ENCODE measurements around the gene BAD.
"Not testable (repeated sequence)": the region's sequence is repeated elsewhere in the genome, so short reads cannot be mapped to it uniquely, and the experiment has no call there.

The BAD gene

DNA sequence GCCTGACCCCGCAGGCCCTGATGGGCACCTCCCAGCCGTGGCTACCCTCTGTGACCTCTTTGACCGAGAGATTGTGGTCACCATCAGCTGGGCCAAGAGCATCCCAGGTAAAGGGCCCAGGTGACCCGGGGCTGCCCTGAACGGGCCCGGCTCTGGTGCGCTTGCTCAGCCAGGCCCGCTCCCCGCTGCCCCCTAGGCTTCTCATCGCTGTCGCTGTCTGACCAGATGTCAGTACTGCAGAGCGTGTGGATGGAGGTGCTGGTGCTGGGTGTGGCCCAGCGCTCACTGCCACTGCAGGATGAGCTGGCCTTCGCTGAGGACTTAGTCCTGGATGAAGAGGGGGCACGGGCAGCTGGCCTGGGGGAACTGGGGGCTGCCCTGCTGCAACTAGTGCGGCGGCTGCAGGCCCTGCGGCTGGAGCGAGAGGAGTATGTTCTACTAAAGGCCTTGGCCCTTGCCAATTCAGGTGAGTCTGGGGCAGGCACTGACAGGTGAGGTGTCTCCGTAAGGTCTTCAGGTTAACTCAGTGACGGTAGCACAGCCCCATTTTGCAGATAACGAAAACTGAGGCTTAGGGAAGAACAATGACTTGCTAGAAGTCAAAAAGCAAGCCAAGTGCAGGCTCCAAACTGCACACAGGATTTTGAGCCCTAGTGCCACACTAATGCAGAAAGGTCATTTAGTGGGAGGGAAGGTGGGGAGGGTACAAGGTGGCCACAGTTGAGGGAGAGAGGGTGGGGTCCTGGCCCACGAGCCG is 30.5 kb upstream of the BAD start:
- no peak for DNase-seq (ENCODE audit: low spot score)

DNA sequence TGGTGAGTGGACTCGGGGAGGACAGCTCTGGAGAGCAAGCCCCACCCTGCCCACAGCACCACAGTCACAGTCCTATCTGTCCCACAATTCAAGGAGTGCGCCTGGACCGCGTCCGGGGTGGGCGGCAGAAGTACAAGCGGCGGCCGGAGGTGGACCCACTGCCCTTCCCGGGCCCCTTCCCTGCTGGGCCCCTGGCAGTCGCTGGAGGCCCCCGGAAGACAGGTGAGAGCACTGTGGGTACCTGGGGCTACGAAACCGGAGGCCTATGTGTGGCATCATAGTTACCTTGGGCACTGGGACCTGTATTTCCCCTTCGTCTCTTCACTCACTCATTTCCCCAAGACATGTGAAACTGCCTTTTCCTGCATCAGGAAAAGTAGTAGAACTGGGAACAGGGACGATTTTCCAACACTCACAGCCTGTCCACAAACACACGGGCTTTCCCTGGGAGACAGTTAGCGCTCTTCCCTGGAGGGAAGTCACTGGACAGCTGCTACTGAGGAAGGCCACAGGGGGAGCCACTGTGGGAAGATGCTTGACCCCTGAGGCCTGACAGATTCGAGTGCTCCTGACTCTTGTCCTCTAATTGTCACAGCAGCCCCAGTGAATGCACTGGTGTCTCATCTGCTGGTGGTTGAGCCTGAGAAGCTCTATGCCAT is 29.8 kb upstream of the BAD start:
- no peak for DNase-seq (ENCODE audit: low spot score)

DNA sequence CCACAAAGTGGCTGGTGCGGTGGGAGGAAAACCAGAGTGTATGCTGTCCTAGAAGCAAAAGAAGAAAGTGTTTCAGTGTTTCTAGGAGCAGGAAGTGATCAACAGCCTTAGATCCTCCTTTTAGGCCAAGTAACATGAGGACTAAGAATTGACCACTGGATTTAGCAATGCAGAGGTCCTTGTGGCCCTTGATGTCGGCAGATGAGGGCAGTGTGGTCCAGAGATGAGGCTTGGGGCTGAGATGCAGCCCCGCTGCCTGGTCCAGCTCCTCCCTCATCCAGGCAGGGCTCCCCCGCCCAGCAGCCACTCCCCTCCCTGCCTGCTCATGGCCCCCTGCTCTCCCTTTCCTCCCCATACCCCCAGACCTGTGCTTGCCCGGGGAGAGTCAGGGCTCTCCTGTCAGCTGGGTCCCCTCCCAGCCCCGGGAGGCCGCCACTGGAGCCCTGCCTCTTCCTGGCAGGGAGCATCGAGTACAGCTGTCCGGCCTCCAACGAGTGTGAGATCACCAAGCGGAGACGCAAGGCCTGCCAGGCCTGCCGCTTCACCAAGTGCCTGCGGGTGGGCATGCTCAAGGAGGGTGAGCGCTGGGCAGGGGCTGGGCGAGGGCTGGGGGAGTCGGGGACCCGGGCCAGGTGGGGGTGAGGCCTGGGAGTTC is 29.2 kb upstream of the BAD start:
- no peak for DNase-seq (ENCODE audit: low spot score)

DNA sequence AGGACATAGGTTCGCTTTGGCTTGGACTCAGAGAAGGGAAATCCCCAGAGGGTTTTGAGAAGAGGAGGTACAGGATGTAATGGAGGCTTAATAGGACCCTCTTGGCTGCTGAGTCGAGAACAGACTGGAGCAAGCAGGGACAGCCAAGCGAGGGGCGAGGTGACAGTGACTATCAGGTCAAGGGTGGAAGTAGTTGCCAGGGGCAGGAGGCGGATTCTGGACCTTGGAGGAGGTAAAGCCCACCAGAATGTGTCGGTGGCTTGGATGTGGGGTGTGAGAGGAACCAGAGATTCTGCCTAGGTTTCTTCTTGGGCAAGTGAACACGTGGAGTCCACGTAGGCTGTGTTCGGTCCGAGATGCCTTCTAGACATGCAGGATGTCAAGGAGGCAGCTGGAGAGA is 28.5 kb upstream of the BAD start:
- DNase-seq (ENCODE audit: low spot score), result no peak

DNA sequence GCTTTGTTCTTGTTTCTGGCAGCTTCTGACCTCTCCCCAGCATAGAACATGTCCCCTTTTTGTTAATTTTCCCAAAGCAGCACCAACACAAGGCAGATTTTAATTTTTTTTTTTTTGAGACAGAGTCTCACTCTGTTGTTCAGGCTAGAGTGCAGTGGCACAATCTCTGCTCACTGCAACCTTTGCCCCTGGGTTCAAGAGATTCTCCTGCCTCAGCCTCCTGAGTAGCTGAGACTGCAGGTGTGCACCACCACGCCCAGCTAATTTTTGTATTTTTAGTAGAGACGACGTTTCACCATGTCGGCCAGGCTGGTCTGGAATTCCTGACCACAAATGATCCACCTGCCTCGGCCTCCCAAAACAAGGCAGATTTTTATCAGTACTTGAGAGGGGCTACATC is 23.3 kb upstream of the BAD start:
- not testable (repeated sequence) for DNase-seq (ENCODE audit: low spot score)

DNA sequence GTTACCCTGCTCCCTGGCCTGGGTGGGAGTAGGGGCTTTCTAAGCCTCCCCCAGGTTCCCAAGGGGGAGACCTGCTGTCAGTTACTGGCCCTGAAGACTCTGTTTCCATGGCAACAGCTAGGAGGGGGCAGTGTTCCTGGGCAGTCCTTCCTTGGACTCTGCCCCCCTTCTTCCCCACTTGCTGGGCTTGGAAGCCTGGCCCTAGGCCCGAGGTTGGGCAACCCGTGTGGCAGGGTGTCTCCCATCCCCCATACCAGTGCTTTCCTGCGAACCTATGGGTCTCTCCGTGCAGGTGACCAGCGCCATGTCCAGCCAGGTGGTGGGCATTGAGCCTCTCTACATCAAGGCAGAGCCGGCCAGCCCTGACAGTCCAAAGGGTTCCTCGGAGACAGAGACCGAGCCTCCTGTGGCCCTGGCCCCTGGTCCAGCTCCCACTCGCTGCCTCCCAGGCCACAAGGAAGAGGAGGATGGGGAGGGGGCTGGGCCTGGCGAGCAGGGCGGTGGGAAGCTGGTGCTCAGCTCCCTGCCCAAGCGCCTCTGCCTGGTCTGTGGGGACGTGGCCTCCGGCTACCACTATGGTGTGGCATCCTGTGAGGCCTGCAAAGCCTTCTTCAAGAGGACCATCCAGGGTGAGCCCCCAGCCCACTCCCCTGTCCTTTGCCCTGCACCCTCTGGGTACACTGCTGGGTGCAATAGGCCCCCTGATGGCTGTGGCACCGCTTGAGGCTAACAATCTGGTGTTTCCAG is 22.6 kb upstream of the BAD start:
- no peak for DNase-seq (ENCODE audit: low spot score)

DNA sequence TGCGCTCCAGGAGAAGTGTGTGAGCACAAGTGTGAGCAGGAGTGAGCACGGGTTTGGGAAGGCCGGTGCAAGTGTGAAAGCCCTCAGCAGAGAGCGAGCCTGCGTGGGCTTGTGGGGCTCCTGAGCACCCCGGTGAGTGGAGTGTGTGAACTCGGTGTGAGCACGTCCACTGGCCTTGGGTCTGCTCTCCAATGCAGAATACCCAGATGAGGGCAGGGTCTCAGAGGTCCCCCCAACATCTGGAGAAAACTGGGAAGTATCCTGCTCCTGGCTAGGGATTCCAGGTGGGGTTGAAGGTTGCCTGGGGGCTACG is 22.1 kb upstream of the BAD start:
- no peak for DNase-seq (ENCODE audit: low spot score)

DNA sequence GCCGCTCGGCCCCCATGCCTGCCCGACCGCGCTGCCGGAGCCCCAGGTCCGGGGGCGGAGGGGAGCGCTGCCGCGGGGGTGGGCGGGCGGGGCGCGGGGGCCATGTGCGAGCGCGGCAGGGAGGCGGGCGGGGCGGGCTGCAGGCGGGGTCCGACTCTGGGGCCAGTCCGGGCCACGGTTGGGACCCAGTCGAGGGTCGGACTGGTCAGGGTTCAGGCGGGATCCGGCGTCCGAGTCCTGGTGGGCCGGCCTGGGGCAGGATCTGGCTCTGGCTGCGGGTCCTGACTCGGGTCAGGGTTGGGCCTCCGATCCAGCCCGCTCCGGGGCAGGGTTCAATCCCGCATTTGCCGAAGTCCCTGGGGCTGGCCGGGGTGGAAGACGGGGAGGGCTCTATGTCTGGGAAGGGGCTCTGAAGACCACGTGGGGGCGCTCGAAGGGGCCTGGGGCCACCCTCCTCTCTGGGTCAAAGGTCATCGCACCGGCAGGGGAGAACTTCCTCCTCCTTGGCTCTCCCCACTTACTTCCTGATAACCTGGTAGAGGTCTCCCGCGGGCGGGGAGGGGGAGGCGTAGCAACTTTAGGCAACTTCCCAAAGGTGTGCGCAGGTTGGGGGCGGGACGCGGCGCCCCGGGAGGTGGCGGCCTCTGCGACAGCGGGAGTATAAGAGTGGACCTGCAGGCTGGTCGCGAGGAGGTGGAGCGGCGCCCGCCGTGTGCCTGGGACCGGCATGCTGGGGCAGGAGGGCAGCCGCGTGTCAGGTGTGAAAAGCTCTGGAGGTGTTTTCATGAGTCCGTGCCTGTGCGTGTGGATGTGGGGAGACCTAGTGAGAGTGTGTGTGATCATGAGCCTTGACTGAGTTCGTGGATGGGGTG is 21.5 kb upstream of the BAD start:
- no peak for DNase-seq (ENCODE audit: low spot score)

DNA sequence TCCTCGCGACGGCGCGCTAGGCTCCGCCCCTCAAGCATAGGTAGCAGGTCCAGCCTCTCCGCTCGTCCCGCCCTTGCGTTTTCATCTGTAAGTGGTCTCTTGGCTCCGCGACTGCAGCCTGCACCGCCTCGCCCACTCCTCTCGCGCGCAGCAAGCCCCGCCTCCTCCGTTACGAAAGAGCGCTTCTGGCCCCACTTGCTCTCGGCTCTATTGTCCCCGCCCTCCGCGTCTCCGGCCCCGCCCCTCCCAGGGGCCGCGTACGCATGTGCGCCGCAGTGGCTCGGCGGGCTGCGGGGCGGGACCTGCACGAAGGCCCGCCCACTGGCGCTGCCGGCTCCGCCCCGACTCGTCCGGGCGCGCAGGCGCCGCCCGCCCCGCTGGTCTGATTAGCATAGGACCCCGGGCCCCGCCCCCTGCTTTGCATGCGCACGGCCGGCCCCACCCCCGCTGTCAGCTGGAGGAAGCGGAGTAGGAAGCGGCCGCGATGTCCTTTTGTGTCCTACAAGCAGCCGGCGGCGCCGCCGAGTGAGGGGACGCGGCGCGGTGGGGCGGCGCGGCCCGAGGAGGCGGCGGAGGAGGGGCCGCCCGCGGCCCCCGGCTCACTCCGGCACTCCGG is 20.7 kb upstream of the BAD start, which contains the start of gene ESRRA:
Gene ESRRA (plus strand): TSS at position 450 of the 616 bp plus-strand sequence. CDS start 1,656 bp downstream, outside the sequence.
- DNase-seq (ENCODE audit: low spot score), result peak; percentile 99

DNA sequence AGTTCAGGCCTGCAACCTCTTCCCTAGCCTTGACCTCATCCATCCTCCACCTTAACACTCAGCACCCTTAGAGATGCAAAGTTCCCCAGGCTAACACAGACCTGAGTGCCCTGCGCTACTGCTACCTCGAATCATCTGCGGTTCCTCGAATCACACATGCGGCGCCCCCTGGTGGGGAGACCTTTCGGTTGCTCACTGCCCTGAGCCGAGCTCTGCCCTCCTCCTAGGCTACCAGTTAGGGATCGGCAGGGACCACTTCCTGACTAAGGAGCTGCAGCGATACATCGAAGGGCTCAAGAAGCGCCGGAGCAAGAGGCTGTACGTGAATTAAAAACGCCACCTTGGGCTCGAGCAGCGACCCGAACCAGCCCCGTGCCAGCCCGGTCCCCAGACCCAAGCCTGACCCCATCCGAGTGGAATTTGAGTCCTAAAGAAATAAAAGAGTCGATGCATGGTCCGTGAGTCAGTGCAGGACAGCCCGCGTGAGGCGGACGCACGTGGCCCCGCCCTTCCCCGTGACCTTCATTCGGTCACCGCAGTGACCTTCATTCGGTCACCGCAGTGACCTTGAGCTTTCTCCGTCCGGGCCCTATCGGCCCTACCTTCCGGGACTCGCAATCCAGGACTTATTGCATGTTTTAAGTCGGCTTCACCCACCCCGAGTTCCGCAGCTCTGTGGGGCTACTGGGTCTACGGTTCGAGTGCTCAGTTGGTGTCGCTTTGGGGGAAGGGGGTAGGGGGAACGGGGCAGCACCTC is 20.0 kb upstream of the BAD start:
- DNase-seq (ENCODE audit: low spot score), result peak; percentile 88

DNA sequence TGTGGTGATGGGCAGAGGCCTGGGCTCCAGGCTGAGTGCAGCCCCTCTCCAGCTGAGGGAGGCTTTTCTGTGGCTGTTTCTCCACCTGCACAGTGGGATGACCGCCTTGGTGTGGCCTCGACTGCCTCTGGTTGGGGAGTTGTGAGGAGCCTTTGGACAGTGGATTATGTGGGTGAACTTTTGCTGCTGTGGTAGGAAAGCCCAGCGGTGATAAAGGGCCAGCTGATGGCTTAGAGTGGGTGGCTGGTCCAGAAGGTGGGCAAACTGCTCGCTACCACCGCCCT is 19.5 kb upstream of the BAD start:
- DNase-seq (ENCODE audit: low spot score), result no peak

DNA sequence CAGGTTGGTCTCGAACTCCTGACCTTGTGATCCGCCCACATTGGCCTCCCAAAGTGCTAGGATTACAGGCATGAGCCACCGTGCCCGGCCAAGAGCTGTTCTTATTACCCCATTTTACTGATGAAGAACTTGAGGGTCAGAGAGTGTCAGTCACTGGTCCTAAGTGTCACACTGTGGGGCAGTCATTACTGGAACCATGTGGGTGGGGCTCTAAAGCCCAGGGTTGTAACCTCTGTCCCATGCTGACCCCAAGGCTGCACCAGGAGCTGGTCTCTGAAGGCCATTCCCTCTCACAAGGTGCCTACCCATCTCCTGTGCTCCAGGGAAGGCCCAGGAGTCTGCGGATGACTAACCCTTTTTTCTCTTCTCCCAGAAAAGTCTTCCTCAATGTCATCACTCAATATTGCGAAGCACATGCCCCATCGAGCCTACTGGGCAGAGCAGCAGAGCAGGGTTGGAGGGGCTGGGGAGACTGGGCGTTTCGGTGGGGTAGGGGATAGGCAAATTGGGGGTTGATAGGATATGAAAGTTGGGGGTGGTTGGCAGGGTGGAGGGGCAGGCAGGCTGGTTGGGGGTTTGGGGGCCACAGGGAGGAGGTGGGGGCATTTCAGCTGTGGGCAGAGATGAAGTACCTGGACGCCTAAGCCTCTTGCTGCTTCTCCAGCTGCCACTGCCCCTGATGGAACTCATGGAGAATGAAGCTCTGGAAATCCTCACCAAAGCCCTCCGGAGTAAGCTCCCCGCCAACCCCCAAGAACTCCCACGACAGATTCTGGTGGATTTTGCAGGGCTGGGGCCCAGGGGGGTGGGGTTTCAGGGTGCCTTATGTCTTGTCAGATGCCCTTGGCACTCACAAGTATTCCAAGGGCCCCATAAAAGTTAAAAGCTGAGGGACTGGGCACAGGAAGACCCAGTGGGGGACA is 18.9 kb upstream of the BAD start:
- no peak for DNase-seq (ENCODE audit: low spot score)

DNA sequence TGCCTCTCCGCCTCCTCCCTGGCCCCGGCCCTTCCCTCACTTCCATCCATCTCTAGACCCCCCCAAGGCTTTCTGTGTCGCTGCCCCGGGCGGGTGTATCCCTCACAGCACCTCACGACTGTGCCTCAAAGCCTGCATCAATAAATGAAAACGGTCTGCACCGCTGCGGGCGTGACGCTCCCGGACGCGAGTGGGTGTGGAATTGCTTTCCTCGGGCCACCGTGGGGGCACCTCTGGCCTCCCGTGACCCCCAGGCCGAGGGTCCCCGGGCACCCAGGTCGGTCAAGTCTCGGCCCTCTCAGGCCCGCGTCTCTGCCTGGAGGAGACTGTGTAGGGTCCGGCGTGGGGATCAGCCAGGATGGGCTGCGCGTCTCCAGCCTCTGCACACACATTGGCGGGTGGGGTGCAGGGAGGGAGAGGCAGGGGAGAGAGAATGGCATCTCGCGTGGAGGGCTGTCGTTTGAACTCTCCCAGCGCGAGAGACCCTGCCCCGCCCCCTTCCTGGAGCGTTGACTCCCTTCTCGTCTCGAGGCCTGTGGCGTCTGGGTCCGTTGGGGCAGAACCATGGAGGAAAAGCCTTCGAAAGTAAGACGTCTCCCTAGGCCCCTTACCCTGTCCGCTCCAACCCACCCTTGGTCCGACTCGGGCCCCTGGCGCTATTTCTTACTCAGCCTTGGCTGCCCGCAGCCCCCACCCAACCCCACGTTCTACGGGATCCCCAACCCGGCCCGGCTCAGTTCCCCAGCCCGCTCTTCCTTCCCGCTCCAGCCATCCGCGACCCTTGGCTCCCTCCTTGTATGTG is 15.6 kb upstream of the BAD start, which contains the start of gene CATSPERZ:
Gene CATSPERZ (plus strand): TSS at position 512 of the 802 bp plus-strand sequence. CDS start 53 bp downstream, at position 565.
- no peak for DNase-seq (ENCODE audit: low spot score)

DNA sequence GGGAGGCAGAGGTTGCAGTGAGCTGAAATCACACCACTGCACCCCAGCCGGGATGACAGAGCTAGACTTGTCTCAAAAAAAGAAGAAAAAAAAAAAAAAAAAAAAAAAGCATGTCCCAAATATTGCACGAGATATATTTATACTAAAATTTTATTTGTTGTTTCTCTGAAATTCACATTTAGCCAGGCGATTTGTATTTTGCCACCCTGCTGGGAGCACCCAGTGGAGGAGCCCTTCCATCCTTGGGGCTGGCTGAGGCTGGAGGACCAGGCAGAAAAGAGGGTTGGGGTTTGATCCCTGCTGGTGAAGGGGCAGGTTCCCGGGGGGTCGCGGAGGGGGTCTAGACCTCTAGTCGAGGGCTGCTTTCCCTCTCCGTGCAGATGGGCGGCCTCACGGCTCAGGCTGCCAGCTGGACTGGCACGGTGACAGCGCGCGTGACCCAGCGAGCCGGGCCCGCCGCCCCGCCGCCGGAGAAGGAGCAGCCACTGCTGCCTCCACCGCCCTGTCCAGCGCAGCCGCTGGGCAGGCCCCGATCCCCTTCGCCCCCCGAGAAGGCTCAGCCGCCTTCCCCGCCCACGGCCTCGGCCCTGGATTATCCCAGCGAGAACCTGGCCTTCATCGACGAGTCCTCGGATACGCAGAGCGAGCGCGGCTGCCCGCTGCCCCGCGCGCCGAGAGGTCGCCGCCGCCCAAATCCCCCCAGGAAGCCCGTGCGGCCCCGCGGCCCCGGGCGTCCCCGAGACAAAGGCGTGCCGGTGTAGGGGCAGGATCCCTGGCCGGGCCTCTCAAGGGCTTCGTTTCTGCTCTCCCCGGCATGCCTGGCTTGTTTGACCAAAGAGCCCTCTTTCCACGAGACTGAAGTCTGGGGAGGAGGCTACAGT is 14.7 kb upstream of the BAD start:
- DNase-seq (ENCODE audit: low spot score), result no peak

DNA sequence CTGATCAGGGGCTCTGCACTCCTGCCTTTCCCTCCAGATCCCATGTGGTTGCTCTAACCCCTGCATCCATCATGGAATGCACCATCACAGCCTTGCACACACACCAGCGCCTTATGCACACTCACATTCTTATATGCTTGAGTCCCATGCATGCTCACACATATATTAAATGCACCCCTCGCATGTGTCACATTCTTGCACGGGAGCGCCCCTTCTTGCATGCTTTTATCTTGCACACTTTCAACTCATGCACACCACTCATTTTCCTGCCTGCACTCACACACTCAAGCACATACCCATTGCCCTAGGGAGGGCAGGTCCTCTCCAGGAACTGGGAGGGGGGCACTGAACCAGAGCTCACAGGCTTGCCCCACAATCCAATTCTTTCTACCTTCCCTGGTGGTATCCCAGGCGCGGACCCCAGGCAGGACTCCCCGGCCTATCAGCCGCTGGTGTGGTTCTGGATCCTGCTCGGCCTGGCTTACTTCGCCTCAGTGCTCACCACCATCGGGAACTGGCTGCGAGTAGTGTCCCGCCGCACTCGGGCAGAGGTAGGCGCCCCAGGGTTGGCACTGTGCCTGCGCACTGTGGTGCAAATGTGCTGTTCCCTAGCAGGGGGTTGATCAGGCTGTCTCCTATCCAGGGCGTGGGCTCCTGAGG is 13.4 kb upstream of the BAD start:
- no peak for DNase-seq (ENCODE audit: low spot score)

DNA sequence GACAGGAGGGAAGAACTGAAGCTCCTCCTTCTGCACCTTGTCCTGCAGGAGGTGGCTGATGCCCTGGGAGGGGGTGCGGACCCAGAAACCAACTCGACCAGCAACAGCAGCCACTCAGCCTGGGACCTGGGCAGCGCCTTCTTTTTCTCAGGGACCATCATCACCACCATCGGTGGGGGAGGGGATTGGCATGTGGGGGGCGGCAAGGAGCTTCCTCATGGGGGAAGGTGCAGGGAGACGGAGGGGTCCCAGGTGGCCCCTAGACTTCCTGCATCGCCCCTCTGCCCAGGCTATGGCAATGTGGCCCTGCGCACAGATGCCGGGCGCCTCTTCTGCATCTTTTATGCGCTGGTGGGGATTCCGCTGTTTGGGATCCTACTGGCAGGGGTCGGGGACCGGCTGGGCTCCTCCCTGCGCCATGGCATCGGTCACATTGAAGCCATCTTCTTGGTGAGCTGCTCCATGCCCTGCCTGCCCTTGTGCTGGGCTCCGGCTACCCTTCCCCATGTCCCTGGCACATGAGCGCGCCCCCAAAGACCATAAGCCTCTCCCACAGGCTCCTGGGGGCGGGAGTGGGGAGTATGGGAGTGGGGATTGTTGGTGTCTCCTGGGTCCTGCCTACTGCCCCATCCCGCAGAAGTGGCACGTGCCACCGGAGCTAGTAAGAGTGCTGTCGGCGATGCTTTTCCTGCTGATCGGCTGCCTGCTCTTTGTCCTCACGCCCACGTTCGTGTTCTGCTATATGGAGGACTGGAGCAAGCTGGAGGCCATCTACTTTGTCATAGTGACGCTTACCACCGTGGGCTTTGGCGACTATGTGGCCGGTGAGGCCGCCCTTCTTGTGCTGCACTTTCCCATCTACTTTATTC is 12.6 kb upstream of the BAD start:
- DNase-seq (ENCODE audit: low spot score), result no peak

Data from COLO829 (cell line).